HG02885 (cell line): ENCODE measurements around the gene C4A.
"Not testable (repeated sequence)": the region's sequence is repeated elsewhere in the genome, so short reads cannot be mapped to it uniquely, and the experiment has no call there.

ENCODE experiments used
- ATAC-seq: cut with Tn5 transposase; IDR thresholded peaks from one replicate; pipeline ENCODE4 v1.9.1; 2021; ENCODE audit warnings: mild to moderate bottlenecking; ENCODE audit not compliant: unreplicated experiment, poor library complexity

Gene C4A

DNA sequence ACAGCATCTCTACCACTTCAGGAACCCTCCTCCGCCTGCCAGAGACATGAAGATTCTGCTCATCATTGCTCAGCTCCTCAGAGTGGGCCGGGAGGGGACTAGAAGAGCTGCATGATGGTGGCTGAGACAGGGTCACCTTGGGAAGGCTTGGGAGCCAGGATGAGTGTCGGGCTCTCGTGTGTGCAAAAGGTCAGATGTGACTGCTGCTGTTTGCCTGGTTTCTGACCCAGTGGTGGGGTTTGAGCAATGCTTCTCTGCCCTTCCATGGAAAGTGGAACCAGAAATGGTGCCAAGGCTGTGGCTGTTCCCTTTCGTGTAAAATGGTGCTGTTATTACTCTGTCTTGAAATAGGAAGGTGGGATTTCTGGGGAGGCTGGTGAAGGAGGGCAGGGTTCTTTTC, 31.9 kb downstream of the C4A start:
- ATAC-seq: not testable (repeated sequence)

DNA sequence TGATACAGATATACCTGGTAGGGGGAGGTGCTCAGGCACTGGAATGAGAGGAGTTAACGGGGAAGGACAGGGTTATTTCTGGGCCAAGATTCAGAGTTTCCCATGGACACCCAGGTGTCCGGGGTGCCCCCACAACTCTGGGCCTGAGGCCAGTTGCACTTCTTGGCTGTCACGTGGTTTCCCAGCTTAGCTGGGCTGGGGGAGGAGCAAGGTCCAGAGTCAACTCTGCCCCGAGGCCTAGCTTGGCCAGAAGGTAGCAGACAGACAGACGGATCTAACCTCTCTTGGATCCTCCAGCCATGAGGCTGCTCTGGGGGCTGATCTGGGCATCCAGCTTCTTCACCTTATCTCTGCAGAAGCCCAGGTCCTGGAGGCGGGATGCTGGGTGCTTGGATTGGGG, 32.7 kb downstream of the C4A start, which contains the start of gene C4B:
Gene C4B, plus strand, starts transcription at position 249 of the 400 bp plus-strand sequence. Its CDS starts 51 bp downstream, at position 300.
- not testable (repeated sequence) for ATAC-seq

DNA sequence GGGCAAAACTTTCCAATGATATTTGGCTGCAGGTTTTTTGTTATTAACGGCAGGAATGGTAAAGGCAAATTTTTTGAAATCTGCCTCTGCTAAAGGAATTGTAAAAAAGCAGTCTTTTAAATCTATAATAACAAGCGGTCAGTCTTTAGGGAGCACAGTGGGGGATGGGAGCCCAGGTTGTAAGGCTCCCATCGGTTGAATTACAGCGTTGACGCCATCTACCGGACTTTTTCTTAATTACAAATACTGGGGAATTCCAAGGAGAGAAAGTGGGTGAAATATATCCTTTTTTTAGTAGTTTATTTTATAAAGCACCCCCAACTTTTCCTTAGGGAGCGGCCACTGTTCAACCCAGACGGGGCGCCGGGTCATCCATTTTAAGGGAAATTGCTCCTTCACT, 40.2 kb downstream of the C4A start:
- not testable (repeated sequence) for ATAC-seq

DNA sequence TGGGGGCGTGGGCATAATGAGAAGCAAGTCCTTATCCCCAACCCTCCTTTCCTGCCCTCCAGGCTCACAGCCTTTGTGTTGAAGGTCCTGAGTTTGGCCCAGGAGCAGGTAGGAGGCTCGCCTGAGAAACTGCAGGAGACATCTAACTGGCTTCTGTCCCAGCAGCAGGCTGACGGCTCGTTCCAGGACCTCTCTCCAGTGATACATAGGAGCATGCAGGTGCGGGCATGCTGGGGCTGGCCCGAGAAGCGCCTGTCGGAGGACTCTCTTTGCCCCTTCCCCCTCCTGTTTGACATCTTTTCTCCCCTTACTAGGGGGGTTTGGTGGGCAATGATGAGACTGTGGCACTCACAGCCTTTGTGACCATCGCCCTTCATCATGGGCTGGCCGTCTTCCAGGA, 46.8 kb downstream of the C4A start:
- not testable (repeated sequence) for ATAC-seq

DNA sequence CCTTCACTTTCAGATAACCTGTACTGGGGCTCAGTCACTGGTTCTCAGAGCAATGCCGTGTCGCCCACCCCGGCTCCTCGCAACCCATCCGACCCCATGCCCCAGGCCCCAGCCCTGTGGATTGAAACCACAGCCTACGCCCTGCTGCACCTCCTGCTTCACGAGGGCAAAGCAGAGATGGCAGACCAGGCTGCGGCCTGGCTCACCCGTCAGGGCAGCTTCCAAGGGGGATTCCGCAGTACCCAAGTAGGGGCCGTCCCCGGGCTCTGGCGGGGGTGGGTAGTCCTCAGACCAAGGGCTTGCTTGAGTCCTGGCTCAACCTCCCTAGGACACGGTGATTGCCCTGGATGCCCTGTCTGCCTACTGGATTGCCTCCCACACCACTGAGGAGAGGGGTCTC, 47.7 kb downstream of the C4A start:
- ATAC-seq: not testable (repeated sequence)

DNA sequence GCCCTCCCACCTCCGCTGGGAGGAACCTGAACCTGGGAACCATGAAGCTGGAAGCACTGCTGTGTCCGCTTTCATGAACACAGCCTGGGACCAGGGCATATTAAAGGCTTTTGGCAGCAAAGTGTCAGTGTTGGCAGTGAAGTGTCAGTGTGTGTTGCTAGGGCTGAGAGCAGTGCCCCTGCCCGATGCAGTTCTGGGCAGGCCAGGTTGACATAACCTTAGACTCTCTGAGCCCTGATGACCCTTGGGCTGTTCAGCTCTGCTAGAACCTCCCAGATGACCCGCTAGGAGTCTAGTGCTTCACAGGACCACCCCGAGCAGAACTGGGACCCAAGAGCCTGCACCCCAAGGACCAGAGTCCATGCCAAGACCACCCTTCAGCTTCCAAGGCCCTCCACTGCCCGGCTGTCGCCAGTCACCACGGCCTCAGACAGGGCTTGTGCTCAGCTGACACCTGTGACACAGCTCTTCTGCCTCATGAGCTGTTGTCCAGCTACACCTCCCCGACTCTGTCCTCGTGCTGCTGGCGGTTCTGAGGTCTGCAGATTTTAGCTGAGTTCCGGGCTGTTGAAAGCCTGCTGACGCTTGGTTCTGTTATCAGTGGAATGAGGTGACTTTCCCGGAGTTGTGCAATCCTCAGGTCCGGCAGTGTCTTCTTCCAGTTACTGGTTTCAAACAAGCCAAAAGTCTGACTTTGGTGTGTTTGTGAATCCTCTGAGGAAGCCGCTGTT, 53.6 kb downstream of the C4A start:
- ATAC-seq: not testable (repeated sequence)

DNA sequence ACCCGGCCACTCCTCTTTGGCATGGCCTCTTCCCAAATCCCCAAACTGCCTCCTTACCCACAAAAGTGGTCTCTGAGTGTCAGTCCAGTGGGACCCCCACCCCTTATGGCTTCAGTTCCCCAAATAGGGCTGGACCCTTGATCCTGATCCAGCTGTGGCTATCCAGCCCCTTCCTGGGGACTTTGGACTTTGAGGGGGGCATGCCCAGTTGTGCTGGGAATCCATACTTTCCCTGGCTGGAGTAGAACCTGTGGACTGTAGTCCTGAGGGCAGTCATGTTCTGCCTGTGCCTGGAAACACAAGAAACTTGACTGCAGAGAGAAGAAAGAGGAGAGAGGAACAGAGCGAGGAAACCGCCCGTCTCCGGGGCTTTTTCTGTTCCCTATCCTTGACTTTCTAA, 55.3 kb downstream of the C4A start:
- not testable (repeated sequence) for ATAC-seq

DNA sequence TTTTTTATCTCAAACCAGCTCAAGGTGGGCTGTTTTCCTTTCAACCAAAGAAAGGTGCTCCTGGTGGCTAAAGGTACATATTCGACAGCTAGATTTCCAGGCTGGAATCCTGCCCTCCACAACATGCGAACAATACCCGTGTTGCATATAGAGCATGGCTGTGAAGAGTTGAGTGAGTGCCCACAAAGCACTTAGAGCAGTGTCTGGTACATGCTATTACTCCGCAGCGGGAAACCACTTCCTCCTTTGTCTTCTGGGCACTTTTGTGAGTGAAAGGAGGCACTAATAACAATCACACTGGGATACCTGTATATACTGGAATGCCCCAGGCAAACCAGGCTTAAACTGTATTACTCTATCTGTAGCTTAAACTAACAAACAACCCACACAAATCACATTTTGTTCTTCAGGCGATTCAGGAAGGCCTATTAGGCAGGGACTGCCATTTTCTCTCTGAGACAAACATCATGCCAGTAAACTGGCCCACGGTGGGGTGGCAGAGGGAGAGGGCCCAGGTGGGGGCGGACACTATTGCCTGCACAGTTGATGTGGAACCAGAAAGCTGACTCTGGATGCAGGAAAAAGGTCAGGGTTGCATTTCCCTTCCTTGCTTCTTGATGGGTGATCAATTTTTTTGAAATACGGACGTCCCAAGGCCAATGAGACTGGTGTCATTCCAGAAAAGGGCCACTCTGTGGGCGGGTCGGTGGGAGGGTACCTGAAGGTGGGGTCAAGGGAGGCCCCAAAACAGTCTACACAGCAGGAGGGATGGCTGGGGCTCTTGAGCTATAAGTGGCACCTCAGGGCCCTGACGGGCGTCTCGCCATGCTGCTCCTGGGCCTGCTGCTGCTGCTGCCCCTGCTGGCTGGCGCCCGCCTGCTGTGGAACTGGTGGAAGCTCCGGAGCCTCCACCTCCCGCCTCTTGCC, 56.0 kb downstream of the C4A start, which contains the start of gene CYP21A2:
Gene CYP21A2, plus strand, starts transcription at position 818 of the 927 bp plus-strand sequence. Its CDS starts 8 bp downstream, at position 826.
- not testable (repeated sequence) for ATAC-seq

DNA sequence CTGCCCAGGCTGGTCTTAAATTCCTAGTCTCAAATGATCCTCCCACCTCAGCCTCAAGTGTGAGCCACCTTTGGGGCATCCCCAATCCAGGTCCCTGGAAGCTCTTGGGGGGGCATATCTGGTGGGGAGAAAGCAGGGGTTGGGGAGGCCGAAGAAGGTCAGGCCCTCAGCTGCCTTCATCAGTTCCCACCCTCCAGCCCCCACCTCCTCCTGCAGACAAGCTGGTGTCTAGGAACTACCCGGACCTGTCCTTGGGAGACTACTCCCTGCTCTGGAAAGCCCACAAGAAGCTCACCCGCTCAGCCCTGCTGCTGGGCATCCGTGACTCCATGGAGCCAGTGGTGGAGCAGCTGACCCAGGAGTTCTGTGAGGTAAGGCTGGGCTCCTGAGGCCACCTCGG, 57.0 kb downstream of the C4A start:
- ATAC-seq: not testable (repeated sequence)

DNA sequence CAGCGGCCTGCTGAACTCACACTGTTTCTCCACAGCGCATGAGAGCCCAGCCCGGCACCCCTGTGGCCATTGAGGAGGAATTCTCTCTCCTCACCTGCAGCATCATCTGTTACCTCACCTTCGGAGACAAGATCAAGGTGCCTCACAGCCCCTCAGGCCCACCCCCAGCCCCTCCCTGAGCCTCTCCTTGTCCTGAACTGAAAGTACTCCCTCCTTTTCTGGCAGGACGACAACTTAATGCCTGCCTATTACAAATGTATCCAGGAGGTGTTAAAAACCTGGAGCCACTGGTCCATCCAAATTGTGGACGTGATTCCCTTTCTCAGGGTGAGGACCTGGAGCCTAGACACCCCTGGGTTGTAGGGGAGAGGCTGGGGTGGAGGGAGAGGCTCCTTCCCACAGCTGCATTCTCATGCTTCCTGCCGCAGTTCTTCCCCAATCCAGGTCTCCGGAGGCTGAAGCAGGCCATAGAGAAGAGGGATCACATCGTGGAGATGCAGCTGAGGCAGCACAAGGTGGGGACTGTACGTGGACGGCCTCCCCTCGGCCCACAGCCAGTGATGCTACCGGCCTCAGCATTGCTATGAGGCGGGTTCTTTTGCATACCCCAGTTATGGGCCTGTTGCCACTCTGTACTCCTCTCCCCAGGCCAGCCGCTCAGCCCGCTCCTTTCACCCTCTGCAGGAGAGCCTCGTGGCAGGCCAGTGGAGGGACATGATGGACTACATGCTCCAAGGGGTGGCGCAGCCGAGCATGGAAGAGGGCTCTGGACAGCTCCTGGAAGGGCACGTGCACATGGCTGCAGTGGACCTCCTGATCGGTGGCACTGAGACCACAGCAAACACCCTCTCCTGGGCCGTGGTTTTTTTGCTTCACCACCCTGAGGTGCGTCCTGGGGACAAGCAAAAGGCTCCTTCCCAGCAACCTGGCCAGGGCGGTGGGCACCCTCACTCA, 57.7 kb downstream of the C4A start:
- not testable (repeated sequence) for ATAC-seq

DNA sequence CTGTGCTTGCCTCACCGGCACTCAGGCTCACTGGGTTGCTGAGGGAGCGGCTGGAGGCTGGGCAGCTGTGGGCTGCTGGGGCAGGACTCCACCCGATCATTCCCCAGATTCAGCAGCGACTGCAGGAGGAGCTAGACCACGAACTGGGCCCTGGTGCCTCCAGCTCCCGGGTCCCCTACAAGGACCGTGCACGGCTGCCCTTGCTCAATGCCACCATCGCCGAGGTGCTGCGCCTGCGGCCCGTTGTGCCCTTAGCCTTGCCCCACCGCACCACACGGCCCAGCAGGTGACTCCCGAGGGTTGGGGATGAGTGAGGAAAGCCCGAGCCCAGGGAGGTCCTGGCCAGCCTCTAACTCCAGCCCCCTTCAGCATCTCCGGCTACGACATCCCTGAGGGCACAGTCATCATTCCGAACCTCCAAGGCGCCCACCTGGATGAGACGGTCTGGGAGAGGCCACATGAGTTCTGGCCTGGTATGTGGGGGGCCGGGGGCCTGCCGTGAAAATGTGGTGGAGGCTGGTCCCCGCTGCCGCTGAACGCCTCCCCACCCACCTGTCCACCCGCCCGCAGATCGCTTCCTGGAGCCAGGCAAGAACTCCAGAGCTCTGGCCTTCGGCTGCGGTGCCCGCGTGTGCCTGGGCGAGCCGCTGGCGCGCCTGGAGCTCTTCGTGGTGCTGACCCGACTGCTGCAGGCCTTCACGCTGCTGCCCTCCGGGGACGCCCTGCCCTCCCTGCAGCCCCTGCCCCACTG, 58.6 kb downstream of the C4A start:
- not testable (repeated sequence) for ATAC-seq

DNA sequence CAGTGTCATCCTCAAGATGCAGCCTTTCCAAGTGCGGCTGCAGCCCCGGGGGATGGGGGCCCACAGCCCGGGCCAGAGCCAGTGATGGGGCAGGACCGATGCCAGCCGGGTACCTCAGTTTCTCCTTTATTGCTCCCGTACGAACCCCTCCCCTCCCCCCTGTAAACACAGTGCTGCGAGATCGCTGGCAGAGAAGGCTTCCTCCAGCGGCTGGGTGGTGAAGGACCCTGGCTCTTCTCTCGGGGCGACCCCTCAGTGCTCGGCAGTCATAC, 59.1 kb downstream of the C4A start:
- ATAC-seq: not testable (repeated sequence)

DNA sequence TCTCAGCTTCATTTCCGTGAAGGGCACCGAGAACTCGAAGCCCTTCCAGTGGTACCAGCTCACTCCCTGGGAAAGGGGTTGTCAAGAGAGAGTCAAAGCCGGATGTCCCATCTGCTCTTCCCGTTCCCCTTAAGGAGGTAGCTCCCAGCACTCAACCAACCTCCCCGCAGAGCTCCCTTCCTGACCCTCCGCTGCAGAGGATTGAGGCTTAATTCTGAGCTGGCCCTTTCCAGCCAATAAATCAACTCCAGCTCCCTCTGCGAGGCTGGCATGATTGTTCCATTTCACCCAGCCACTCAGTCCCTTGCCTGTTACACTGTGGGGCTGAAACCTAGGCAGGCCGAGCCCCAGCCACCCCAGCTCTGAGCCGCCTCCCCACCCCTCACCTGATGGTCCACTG, 59.5 kb downstream of the C4A start:
- not testable (repeated sequence) for ATAC-seq

DNA sequence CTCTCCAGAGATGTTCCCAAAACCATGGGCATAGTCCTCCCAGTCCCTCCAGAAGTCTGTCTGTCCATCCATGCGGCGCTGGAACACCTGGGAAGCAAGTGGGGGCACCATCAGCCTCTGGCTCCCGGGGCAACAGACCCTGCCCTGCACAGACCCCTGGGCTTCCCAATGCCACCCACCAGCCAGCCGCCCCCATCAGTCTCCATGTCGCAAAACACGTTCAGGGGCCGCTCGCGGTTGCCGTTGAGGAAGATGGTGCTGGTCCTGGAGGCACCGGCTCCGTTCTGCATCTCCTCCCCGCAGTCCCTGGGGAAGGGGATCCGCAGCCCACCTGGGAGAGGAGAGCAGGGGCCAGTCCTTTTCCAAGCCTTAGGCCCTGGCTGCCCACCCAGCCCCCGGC, 60.4 kb downstream of the C4A start:
- not testable (repeated sequence) for ATAC-seq

DNA sequence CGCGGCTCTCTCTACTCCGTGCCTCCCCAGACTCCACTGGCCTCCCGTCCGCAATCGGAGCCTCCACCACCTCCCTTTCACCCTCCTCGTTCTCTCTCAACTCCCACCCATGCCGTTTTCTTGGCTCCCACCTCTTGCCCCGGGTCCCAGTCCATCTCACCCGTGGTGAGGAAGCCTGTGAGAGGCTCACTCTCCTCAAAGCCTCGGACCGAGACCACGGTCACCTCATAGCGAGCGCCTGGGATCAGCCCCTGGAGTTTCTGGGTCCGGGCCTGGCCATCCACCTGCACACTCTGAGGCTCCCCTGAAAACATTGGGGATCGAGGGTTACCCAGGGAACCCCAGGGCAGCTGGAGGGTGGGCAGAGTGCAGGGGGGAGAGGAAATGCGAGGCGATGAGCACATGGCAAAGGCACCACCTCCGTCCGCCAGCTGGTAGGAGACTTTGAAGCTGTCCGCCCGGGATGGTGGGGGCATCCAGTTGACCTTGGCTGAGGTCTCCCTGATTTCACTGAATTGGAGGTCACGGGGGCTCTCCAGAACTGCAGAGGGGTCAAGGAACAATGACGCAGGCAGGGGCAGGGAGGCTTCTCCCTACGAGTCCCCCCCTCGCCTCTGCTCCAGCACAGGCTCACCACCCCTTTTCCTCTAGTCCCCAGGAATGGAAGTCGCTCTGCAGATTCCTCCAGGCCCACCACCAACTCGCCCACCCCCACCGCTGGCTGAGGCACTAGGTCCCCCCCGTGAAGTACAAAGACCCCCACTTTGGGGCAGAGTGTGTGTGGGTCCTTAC, 61.9 kb downstream of the C4A start:
- not testable (repeated sequence) for ATAC-seq

DNA sequence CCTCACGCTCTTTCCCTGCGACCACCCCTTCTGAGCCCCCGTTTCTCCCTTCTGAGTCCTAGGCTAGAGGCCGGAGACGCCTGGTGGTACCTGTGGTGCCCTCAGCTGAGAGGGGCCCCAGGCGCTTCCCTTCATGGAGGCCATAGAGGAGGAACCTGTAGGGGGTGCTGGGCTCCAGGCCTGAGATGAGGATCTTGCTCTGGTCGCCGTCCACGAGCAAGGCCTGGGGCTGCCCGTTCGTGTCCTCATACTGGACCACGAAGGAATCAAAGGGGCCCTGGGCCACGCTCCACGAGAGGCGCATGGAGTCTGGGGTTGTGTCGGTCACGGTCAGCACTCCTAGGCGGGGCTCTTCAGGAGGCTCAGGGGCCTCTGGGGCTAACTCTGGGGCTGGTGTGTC, 63.1 kb downstream of the C4A start:
- ATAC-seq: not testable (repeated sequence)

DNA sequence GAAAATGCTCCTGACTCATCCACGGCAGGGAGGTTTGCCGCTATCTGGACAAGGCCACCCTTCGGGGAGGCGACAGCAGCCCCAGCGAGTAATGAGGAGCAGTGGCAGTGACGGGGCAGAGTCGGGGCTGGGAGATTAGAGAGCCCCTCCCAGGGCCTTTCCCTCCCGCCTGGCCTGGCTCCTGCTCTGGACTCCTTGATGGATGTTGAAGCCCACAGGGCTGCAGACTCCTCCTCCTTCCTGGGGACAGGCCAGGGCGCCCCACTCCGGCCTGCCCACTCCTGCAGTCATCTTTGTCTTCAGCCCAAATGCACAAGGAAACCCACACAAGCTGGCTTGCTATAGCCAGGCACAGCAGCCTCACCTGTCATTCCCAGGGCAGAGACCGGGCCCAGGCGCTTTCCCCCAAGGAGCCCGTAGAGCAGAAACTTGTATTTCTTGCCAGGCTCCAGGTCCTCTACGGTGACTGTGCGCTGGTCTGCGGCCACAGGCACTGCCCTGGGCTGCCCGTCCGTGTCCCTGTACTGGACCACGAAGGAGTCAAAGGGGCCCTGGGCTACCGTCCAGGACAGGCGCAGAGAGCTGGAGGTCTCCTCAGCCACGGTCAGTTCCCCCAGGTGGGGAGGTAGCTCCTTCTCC, 64.1 kb downstream of the C4A start:
- ATAC-seq: no peak

DNA sequence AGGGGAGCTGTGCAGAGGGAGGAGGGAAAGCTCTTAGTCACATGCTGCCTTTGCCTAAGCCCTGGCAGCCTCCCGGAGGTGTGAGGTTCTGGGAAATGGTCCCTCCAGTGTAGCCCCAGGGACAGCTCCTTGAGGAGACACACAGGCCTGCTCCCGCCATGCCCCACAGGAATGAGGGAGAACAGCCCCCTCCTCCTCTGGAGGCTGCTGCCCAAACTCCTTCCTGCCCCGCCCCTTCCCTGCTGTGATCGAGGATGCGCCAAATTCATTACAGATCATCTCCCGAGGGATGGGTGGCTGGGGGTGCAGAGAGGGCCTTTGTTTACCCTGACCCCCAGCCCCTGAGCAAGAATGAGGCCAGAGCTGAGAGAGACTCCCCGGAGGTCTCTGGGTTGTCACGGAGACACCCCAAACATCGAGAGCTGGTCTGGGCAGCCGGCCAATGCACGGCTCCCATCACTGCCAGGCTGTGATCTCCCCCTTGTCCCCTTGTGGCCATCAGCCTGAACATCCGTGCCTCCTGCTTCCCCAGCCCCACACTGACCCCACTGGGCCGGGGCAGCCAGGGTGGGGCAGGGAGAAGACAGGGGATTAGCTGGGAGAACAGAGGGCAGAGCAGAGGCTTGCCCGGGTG, 64.7 kb downstream of the C4A start:
- no peak for ATAC-seq
